Measurements from ENCODE around the gene ADAMTS3. TPM values are rescaled to one million over a fixed set of nuclear protein-coding genes. Genes with fewer than 3 reads are reported as not detected.
"Not testable (repeated sequence)": the region's sequence is repeated elsewhere in the genome, so short reads cannot be mapped to it uniquely, and the experiment has no call there.

The ADAMTS3 gene
- total and polyA plus RNA-seq, 2 donors (not counting 3 experiments of a cell fraction or from before 2014, with no cell fraction given), result 0.37 to 1.3 TPM

- FAIRE-seq, result no peak
- no peaks in the 10 kb centered on the region for H3K79me2 ChIP-seq (ENCODE audit: control insufficient read depth, insufficient read depth, low read length)
- DNase-seq (ENCODE audit: low read depth, low spot score), result no peak
- H3K27ac ChIP-seq (ENCODE audit: insufficient read depth, low read depth, low read length), result no peak overlapping the region
- no peaks in the 10 kb centered on the region for H3K27me3 ChIP-seq (ENCODE audit: control insufficient read depth in 2 of 2, insufficient read depth in 2 of 2, low read length in 2 of 2)
- no peak overlapping the region for H2AFZ ChIP-seq (ENCODE audit: low read depth, low read length)
- no peaks in the 10 kb centered on the region for H3K9me1 ChIP-seq (replicated peaks; ENCODE audit: control insufficient read depth, extremely low read depth, insufficient read depth, low read length)
- POLR2A ChIA-PET, result no interaction called here
- H3K9ac ChIP-seq (replicated peaks; ENCODE audit: extremely low read depth, insufficient read depth, low read length), result no peak overlapping the region
- no TSS peak for BruUV-seq (replicated peaks)
- H3K4me1 ChIP-seq (ENCODE audit: control insufficient read depth, extremely low read depth, insufficient read depth, low read length), result no peaks in the 10 kb centered on the region
- no peak for TF ChIP-seq JUN (IDR thresholded peaks at IDR 0.05; ENCODE audit: borderline replicate concordance, insufficient read depth, insufficient read length, low read depth)
- TF ChIP-seq GATA2 (IDR thresholded peaks at IDR 0.05; ENCODE audit: insufficient read depth, insufficient read length, low read depth, low read length), result no peak
- no peak for TF ChIP-seq EZH2 (IDR thresholded peaks at IDR 0.05; ENCODE audit: borderline replicate concordance, low read depth, low read length, severe bottlenecking)
- H3K4me3 ChIP-seq (replicated peaks in 1 of 3; ENCODE audit: insufficient read depth in 1 of 3, low read depth in 1 of 3, low read length in 3 of 3), result no peak overlapping the region
- CTCF ChIA-PET, result interaction anchor here (1.1 kb wide), 1 partner anchor 8 kb away, joined by 3 read pairs; no protein-coding TSS in a partner anchor
- no peaks in the 10 kb centered on the region for H3K36me3 ChIP-seq (ENCODE audit: control insufficient read depth in 2 of 2, extremely low read depth in 1 of 2, insufficient read depth in 2 of 2, low read length in 2 of 2)
- dilution Hi-C loops (cut with MboI; ENCODE audit: extremely low pct_ligation_motif_present, low sequenced_read_pairs) (no loop called here), intact Hi-C loops (cut with micrococcal nuclease) (no loop called here)
- no peak overlapping the region for H3K4me2 ChIP-seq (ENCODE audit: insufficient read depth, low read length)
- H3K9me3 ChIP-seq (replicated peaks; ENCODE audit: control insufficient read depth, insufficient read depth, low read length), result no peaks in the 10 kb centered on the region
- no peaks in the 10 kb centered on the region for H4K20me1 ChIP-seq (replicated peaks; ENCODE audit: control insufficient read depth, extremely low read depth, insufficient read depth, low read length)
These were observed 22.6 kb downstream of the ADAMTS3 start for GRCh38 chr4:72546456-72546855.

- H3K9me1 ChIP-seq (replicated peaks; ENCODE audit: control insufficient read depth, extremely low read depth, insufficient read depth, low read length); H3K36me3 ChIP-seq (ENCODE audit: control insufficient read depth in 2 of 2, extremely low read depth in 1 of 2, insufficient read depth in 2 of 2, low read length in 2 of 2); FAIRE-seq; H3K9ac ChIP-seq (replicated peaks; ENCODE audit: extremely low read depth, insufficient read depth, low read length); H3K4me2 ChIP-seq (ENCODE audit: insufficient read depth, low read length); BruUV-seq (replicated peaks); H3K4me1 ChIP-seq (ENCODE audit: control insufficient read depth, extremely low read depth, insufficient read depth, low read length); H3K79me2 ChIP-seq (ENCODE audit: control insufficient read depth, insufficient read depth, low read length); H3K27ac ChIP-seq (ENCODE audit: insufficient read depth, low read depth, low read length); CTCF ChIA-PET; POLR2A ChIA-PET; H4K20me1 ChIP-seq (replicated peaks; ENCODE audit: control insufficient read depth, extremely low read depth, insufficient read depth, low read length); intact Hi-C loops (cut with micrococcal nuclease); DNase-seq (ENCODE audit: low read depth, low spot score); H3K9me3 ChIP-seq (replicated peaks; ENCODE audit: control insufficient read depth, insufficient read depth, low read length); H3K4me3 ChIP-seq (replicated peaks in 1 of 3; ENCODE audit: insufficient read depth in 1 of 3, low read depth in 1 of 3, low read length in 3 of 3); dilution Hi-C loops (cut with MboI; ENCODE audit: extremely low pct_ligation_motif_present, low sequenced_read_pairs); H2AFZ ChIP-seq (ENCODE audit: low read depth, low read length); H3K27me3 ChIP-seq (ENCODE audit: control insufficient read depth in 2 of 2, insufficient read depth in 2 of 2, low read length in 2 of 2): not testable (repeated sequence)
These were observed 28.3 kb downstream of the ADAMTS3 start for GRCh38 chr4:72540694-72541093.
